T1000 (cell line): ENCODE data around the gene EML1.

Experiments
- DNase-seq: peaks from one replicate; lab custom pipeline; 2025; ENCODE audit warnings: mixed read lengths; lab: John Stamatoyannopoulos, UW

EML1 gene

GRCh38 chr14:99904506-99904905, 111.3 kb downstream of the EML1 start:
- no peak for DNase-seq

- DNase-seq = no peak
Observed at GRCh38 chr14:99905121-99905520, 111.9 kb downstream of the EML1 start.

- DNase-seq = no peak
Observed at GRCh38 chr14:99907761-99908652, 114.8 kb downstream of the EML1 start.

- DNase-seq = no peak
Observed at GRCh38 chr14:99908653-99909250, 115.5 kb downstream of the EML1 start.

- no peak for DNase-seq
Observed at GRCh38 chr14:99909513-99910064, 116.4 kb downstream of the EML1 start.

- DNase-seq = no peak
Observed at GRCh38 chr14:99910337-99911309, 117.4 kb downstream of the EML1 start.

GRCh38 chr14:99915305-99916090, 122.3 kb downstream of the EML1 start:
- no peak for DNase-seq

GRCh38 chr14:99916091-99916383, 122.8 kb downstream of the EML1 start:
- DNase-seq = no peak

- DNase-seq = no peak
Observed at GRCh38 chr14:99918781-99919180, 125.6 kb downstream of the EML1 start.

GRCh38 chr14:99921425-99921824, 128.2 kb downstream of the EML1 start:
- DNase-seq = no peak

- no peak for DNase-seq
Observed at GRCh38 chr14:99924379-99924778, 131.2 kb downstream of the EML1 start.

- no peak for DNase-seq
Observed at GRCh38 chr14:99925471-99925870, 132.3 kb downstream of the EML1 start.

- DNase-seq = no peak
Observed at GRCh38 chr14:99928963-99929362, 135.8 kb downstream of the EML1 start.

GRCh38 chr14:99929601-99930000, 136.4 kb downstream of the EML1 start:
- no peak for DNase-seq

- DNase-seq = no peak
Observed at GRCh38 chr14:99930420-99931274, 137.4 kb downstream of the EML1 start.

- no peak for DNase-seq
Observed at GRCh38 chr14:99931308-99931707, 138.1 kb downstream of the EML1 start.

- no peak for DNase-seq
Observed at GRCh38 chr14:99936056-99936455, 142.8 kb downstream of the EML1 start.

- no peak for DNase-seq
Observed at GRCh38 chr14:99936738-99937474, 143.7 kb downstream of the EML1 start.

GRCh38 chr14:99937475-99938244, 144.4 kb downstream of the EML1 start:
- no peak for DNase-seq
